ENCODE results near the gene ARMC2.

The ARMC2 gene

DNA sequence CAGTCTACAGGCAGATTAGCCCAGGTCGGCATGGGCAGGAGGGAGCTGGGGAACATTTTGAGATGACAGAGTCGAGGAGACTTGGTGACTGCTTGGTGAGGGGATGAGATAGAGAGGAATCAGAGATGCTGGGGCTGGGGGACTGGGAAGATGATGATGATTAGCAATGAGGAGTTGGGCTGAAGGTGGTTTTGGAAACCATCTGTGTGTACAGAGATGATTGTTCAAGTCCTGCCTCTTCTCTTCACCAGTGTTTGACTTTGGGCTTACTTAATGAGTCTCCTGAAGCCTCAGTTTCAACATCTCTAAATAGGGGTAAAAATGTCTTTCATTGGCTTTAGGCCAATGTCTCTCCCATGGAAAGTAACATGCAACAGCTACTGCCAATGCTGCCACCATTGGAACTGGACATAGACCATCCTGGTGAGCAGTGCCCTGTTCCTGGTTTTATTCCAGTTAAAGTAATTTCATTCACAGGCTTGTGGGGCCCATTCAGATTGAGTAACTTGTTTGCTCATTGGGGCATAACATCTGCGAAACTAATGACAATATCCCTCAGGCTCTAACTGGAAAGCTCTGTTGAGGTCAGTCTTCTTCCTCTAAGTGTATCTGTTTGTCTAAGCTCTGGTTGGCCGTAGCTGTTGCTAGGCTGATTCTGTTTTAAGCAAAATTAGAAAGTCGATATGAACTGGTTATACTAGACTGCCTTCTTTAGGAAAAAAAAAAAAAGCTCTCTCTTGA lies 99.1 kb downstream of the ARMC2 start:
- Histone ChIP-seq H3K27me3 (ENCODE audit: low read depth) (peaks cover 48% of the 10 kb centered on the region), H3K36me3 (replicated peaks) (no peaks in the 10 kb centered on the region), H3K4me1 (no peaks in the 10 kb centered on the region), H3K4me3 (no peak overlapping the region), H3K9me3 (no peaks in the 10 kb centered on the region)
- in situ Hi-C loops (cut with MboI; ENCODE audit: low sequenced_read_pairs): no loop called here
- DNase-seq (ENCODE audit: low spot score in 2 of 2): no peak

GRCh38 chr6:108948181-108948661 lies 100.0 kb downstream of the ARMC2 start:
- peaks cover 39% of the 10 kb centered on the region for H3K27me3 ChIP-seq (ENCODE audit: low read depth)
- H3K4me1 ChIP-seq: no peaks in the 10 kb centered on the region
- no peaks in the 10 kb centered on the region for H3K36me3 ChIP-seq (replicated peaks)
- H3K9me3 ChIP-seq: no peaks in the 10 kb centered on the region
- no peak for DNase-seq (ENCODE audit: low spot score in 2 of 2)
- no peak overlapping the region for H3K4me3 ChIP-seq
- in situ Hi-C loops (cut with MboI; ENCODE audit: low sequenced_read_pairs): no loop called here

DNA sequence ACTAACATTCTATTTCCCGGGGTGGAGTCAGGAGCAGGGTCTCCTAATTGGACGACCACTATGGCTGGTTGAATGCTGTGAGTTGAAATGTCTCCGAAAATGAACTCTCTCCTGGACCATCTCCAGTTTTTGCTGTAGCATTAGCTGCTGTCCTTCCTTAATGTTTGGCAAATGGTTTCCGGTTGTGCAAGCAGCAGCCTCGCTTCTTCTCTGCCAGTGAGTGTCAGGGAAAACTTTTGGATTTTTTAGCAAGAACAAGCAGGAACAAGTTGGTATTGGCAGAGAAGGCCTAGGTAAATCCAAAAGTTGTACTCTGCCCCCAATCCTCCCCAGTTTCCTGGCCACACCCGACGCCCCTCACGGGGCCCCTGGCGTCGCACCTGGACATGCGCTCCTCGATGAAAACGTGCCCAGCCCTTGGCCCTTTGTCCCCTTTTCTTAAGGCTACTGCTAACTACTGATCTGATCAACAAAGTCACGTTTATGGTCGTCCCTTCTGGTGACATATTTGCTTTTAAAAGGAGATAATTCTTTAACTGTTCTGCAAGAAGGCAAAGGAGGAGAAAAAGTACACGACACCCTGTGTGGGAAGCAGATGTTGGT lies 103.2 kb downstream of the ARMC2 start:
- H3K4me3 ChIP-seq: no peak overlapping the region
- in situ Hi-C loops (cut with MboI; ENCODE audit: low sequenced_read_pairs): no loop called here
- DNase-seq (ENCODE audit: low spot score in 2 of 2): no peak
- H3K27me3 ChIP-seq (ENCODE audit: low read depth): peaks cover 12% of the 10 kb centered on the region
- no peaks in the 10 kb centered on the region for H3K9me3 ChIP-seq
- H3K36me3 ChIP-seq (replicated peaks): no peaks in the 10 kb centered on the region
- H3K4me1 ChIP-seq: no peaks in the 10 kb centered on the region

DNA sequence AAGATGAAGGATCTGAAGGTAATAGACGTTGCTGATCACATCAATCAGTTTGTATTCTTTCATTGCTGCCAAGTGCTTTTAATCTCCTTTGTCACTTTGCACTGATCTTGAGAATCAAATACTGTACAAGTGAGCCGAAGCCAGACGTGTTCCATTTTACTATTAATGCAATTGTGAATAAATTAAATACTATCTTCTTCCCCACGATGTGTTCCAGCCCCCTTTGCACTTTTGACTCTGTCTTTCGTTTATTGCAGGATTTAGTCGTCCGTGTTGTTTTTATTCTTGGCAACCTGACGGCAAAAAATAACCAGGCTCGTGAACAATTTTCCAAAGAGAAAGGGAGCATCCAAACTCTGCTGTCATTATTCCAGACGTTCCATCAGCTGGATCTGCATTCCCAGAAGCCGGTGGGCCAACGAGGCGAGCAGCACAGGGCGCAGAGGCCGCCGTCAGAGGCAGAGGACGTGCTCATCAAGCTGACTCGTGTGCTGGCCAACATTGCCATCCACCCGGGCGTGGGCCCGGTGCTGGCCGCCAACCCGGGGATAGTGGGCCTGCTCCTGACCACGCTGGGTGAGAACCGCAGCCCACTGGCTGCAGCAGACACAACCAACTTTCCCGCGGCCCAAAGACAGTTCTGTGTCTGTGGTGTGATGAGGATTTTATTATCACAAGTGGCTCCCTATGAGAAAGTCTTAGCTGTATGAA lies 104.7 kb downstream of the ARMC2 start:
- in situ Hi-C loops (cut with MboI; ENCODE audit: low sequenced_read_pairs): no loop called here

DNA sequence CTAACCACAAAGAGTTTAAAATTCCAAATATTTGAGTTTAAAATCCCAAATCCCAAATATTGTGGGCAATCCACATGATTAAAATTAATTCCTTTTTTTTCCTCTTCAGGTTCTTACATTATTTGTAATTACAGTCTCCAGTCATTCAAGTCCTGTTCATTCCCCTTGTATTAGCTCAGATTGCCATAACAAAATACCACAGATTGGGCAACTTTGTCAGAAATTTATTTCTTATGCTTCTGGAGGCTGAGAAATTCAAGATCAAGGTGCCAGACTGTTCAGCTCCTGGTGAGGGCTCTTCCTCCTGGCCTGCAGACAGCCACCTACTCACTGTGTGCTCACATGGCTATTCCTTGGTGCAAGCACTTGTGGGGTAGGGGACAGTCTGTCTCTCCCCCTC lies 105.5 kb downstream of the ARMC2 start:
- no peak overlapping the region for H3K4me3 ChIP-seq
- in situ Hi-C loops (cut with MboI; ENCODE audit: low sequenced_read_pairs): no loop called here
- no peaks in the 10 kb centered on the region for H3K4me1 ChIP-seq
- no peak for DNase-seq (ENCODE audit: low spot score in 2 of 2)
- no peaks in the 10 kb centered on the region for H3K9me3 ChIP-seq
- H3K27me3 ChIP-seq (ENCODE audit: low read depth): no peaks in the 10 kb centered on the region
- no peaks in the 10 kb centered on the region for H3K36me3 ChIP-seq (replicated peaks)

More for the DNA sequence above, 104.7 kb downstream of the ARMC2 start:
- H3K27me3 ChIP-seq (ENCODE audit: low read depth): no peaks in the 10 kb centered on the region
- no peak for DNase-seq (ENCODE audit: low spot score in 2 of 2)
- no peaks in the 10 kb centered on the region for H3K4me1 ChIP-seq
- no peak overlapping the region for H3K4me3 ChIP-seq
- no peaks in the 10 kb centered on the region for H3K9me3 ChIP-seq
- H3K36me3 ChIP-seq (replicated peaks): no peaks in the 10 kb centered on the region

DNA sequence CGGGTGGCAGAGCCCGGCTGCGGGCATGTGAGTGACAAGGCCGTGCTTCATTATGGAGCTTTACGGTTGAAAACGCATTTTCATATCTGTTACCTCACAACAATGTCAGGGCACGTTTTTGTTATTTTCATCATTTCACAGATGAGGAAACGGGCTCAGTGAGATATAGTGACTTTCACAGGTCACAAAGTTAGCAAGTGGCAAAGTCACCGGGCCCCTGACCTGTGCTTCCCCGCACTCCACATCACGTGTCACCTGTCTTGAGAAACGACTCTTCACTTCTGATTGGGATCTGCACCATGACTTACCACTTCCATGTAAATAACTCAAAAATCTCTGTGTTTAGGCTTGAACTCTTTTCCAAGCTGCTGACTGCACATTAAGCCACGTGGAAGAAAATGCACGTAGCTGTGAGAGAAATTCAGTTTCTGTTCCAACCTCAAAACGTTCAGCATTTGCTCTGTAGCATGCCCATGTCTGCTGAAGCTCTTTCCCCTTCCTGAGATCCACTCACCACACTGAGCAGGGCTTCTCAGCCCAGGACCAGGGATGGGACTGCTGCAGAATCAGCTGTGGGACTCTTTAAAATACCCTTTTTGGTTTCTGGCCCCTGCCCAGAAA lies 107.2 kb downstream of the ARMC2 start:
- no peak for DNase-seq (ENCODE audit: low spot score in 2 of 2)
- Histone ChIP-seq H3K27me3 (ENCODE audit: low read depth) (no peaks in the 10 kb centered on the region), H3K4me3 (no peak overlapping the region), H3K9me3 (no peaks in the 10 kb centered on the region), H3K4me1 (no peaks in the 10 kb centered on the region), H3K36me3 (replicated peaks) (no peaks in the 10 kb centered on the region)
- in situ Hi-C loops (cut with MboI; ENCODE audit: low sequenced_read_pairs): no loop called here

DNA sequence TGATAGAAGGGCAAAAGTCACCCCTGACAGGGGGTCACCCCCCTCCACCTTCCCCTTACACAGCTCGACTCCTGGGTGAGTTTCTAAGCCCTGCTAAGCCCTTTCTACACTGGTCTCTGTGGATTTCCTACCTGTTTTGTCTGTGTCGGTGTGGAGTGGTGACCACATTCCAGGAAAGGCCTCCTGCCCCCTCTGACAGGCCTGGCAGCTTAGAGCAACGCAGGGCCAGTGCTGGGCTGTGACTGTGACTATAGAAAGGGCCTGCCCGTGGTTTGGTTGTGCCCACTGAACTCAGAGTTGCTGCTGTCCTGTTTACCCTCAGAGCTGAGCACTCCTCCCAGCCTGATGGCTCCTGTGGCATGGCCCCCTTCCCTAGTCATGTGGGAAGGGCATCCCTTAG lies 109.0 kb downstream of the ARMC2 start:
- H3K27me3 ChIP-seq (ENCODE audit: low read depth): no peaks in the 10 kb centered on the region
- H3K4me3 ChIP-seq: no peak overlapping the region
- H3K4me1 ChIP-seq: no peaks in the 10 kb centered on the region
- H3K9me3 ChIP-seq: no peaks in the 10 kb centered on the region
- in situ Hi-C loops (cut with MboI; ENCODE audit: low sequenced_read_pairs): no loop called here
- H3K36me3 ChIP-seq (replicated peaks): no peaks in the 10 kb centered on the region
- DNase-seq (ENCODE audit: low spot score in 2 of 2): no peak

GRCh38 chr6:108958900-108959770 lies 110.9 kb downstream of the ARMC2 start:
- H3K36me3 ChIP-seq (replicated peaks): no peaks in the 10 kb centered on the region
- H3K4me3 ChIP-seq: no peak overlapping the region
- in situ Hi-C loops (cut with MboI; ENCODE audit: low sequenced_read_pairs): no loop called here
- no peak for DNase-seq (ENCODE audit: low spot score in 2 of 2)
- H3K27me3 ChIP-seq (ENCODE audit: low read depth): no peaks in the 10 kb centered on the region
- H3K9me3 ChIP-seq: no peaks in the 10 kb centered on the region
- H3K4me1 ChIP-seq: no peaks in the 10 kb centered on the region

DNA sequence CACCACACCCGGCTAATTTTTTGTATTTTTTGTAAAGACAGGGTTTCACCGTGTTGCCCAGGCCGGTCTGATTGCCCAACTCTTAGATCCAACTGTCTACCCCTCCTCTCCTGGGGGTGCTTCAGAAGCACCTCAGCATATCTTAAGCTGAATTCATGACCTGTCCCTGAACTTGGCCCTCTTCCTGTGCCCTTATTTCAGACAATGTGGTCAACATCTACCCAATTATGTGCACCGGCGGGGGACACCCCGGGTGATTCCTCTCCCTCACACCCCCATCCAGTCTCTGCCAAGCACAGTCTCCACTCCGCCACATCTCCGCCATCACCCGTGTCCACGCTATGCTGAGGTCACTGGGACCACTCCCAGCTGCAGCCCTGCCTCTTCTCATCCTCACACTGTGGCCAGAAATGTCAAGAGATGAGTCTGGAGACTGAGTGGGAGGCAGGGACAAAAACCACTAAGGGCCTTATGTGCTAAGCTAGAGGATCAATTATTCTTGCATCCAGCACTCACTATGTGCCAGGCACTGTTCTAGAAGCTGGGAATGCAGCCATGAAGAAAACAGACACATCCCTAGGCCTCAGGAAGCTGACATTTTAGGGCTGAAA lies 111.9 kb downstream of the ARMC2 start:
- Histone ChIP-seq H3K4me1 (peaks cover 3% of the 10 kb centered on the region; the same call in 1 of the 2 replicates), H3K9me3 (no peaks in the 10 kb centered on the region), H3K4me3 (no peak overlapping the region), H3K36me3 (replicated peaks) (no peaks in the 10 kb centered on the region), H3K27me3 (ENCODE audit: low read depth) (no peaks in the 10 kb centered on the region)
- no peak for DNase-seq (ENCODE audit: low spot score in 2 of 2)
- in situ Hi-C loops (cut with MboI; ENCODE audit: low sequenced_read_pairs): no loop called here

- no peak overlapping the region for H3K4me3 ChIP-seq
- no peaks in the 10 kb centered on the region for H3K36me3 ChIP-seq (replicated peaks)
- H3K9me3 ChIP-seq: no peaks in the 10 kb centered on the region
- no peaks in the 10 kb centered on the region for H3K27me3 ChIP-seq (ENCODE audit: low read depth)
- H3K4me1 ChIP-seq: peaks cover 8% of the 10 kb centered on the region; the same call in 1 of the 2 replicates
- no peak for DNase-seq (ENCODE audit: low spot score in 2 of 2)
- in situ Hi-C loops (cut with MboI; ENCODE audit: low sequenced_read_pairs): no loop called here
Measured at GRCh38 chr6:108960601-108961000, 112.4 kb downstream of the ARMC2 start.

- in situ Hi-C loops (cut with MboI; ENCODE audit: low sequenced_read_pairs): no loop called here
- Histone ChIP-seq H3K36me3 (replicated peaks) (no peaks in the 10 kb centered on the region), H3K4me3 (no peak overlapping the region), H3K27me3 (ENCODE audit: low read depth) (no peaks in the 10 kb centered on the region), H3K4me1 (peaks cover 9% of the 10 kb centered on the region; the same call in 1 of the 2 replicates), H3K9me3 (no peaks in the 10 kb centered on the region)
- no peak for DNase-seq (ENCODE audit: low spot score in 2 of 2)
Measured at GRCh38 chr6:108961077-108961476, 112.9 kb downstream of the ARMC2 start.

- Histone ChIP-seq H3K27me3 (ENCODE audit: low read depth) (no peaks in the 10 kb centered on the region), H3K9me3 (no peaks in the 10 kb centered on the region), H3K4me3 (no peak overlapping the region), H3K4me1 (peaks cover 9% of the 10 kb centered on the region; the same call in 1 of the 2 replicates), H3K36me3 (replicated peaks) (no peaks in the 10 kb centered on the region)
- in situ Hi-C loops (cut with MboI; ENCODE audit: low sequenced_read_pairs): no loop called here
- DNase-seq (ENCODE audit: low spot score in 2 of 2): no peak
Measured at GRCh38 chr6:108961985-108962384, 113.8 kb downstream of the ARMC2 start.

GRCh38 chr6:108966251-108966650 lies 118.0 kb downstream of the ARMC2 start:
- Histone ChIP-seq H3K4me3 (no peak overlapping the region), H3K27me3 (ENCODE audit: low read depth) (no peaks in the 10 kb centered on the region), H3K36me3 (replicated peaks) (no peaks in the 10 kb centered on the region), H3K4me1 (peaks cover 9% of the 10 kb centered on the region; the same call in 1 of the 2 replicates), H3K9me3 (no peaks in the 10 kb centered on the region)
- no peak for DNase-seq (ENCODE audit: low spot score in 2 of 2)
- in situ Hi-C loops (cut with MboI; ENCODE audit: low sequenced_read_pairs): no loop called here
